ENCODE data around the gene WAC.

WAC gene

GRCh38 chr10:28533571-28534304 is 820 bp downstream of the WAC start:
- DNase-seq (ENCODE audit: low spot score): peak; percentile 62

DNA sequence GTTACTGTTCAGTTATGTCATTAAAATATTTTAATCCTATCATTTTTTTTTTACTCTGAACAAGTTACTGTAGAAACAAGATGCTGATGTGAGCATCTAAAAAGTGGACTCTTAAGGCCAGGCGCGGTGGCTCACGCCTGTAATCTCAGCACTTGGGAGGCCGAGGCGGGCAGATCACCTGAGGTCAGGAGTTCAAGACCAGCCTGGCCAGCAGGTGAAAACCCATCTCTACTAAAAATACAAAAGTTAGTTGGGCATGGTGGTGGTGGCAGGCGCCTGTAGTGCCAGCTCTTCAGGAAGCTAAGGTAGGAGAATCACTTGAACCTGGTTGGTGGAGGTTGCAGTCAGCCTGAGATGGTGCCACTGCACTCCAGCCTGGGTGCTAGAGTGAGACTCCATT is 2.9 kb downstream of the WAC start:
- DNase-seq (ENCODE audit: low spot score): no peak

DNA sequence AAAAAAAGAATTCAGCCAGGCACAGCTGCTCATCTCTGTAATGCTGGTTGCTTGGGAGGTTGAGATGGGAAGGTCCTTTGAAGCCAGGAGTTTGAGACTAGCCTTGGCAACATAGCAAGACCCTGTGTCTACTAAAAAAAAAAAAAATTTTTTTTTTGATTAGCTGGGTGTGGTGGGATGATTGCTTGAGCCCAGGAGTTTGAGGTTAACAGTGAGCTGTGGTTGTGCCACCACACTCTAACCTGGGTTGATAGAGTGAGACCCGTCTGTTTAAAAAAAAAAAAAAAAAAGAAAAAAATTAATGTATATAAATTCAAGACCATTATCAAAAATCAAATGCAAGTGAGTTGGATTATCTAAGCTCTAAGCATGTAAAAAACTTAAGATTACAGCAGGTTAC is 5.7 kb downstream of the WAC start:
- no peak for DNase-seq (ENCODE audit: low spot score)

DNA sequence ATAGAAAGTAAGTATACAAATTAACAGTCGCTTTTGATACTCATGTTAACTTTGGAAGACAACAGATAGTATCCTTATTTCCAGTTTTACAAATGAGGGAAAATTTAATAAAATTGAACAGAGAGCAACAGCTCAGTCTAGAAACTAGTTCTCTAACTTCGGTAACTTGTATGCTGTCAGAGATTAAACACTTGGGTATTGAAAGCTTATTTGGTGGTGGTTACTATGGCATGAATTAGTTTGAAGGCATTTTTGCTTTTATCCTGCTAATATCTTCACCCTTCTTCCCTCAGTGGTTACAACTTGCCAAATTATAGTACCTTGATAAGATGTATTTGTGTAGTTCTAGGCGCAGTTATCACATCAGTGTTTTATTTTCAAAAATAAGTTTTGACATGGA is 7.2 kb downstream of the WAC start:
- DNase-seq (ENCODE audit: low spot score): no peak

GRCh38 chr10:28541717-28542365 is 8.9 kb downstream of the WAC start:
- no peak for DNase-seq (ENCODE audit: low spot score)

GRCh38 chr10:28542728-28543127 is 9.8 kb downstream of the WAC start:
- DNase-seq (ENCODE audit: low spot score): no peak

- DNase-seq (ENCODE audit: low spot score): no peak
Observed at GRCh38 chr10:28544058-28544457, 11.1 kb downstream of the WAC start.

- DNase-seq (ENCODE audit: low spot score): peak; percentile 16
Observed at GRCh38 chr10:28545967-28546644, 13.2 kb downstream of the WAC start.

- no peak for DNase-seq (ENCODE audit: low spot score)
Observed at GRCh38 chr10:28548781-28549498, 16.0 kb downstream of the WAC start.

DNA sequence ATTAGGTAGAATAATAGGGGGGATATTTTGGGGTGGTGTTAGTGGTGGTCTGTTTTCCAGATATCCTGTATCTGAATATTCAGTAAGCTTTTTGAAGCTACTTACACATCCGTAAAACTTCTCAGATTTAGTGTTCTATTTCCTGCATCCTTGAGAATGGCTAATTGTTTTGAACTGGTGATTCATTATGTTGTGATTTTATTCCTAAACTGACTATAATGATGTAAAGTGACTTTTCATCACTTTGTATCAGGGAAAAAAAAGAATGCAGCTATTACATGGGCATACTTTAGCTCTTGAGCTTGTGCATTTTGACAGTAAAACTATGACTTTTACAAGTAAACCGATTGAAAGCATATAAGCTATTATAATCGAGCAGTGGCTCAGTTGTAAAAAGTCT is 18.2 kb downstream of the WAC start:
- no peak for DNase-seq (ENCODE audit: low spot score)

GRCh38 chr10:28552775-28553174 is 19.9 kb downstream of the WAC start:
- no peak for DNase-seq (ENCODE audit: low spot score)

DNA sequence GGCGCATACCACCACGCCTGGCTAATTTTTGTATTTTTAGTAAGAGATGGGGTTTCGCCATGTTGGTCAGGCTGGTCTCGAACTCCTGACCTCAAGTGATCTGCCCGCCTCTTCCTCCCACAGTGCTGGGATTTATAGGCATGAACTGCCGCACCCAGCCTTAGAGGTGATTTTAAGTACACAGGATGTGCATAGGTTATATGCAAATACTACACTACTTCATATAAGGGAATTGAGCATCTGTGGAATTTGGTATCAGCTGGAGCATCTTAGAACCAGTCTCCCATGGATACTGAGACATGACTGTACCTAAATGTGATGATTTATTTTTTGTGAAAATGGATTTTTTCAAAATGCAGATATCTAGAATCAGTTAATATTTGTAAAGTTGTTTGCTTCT is 21.1 kb downstream of the WAC start:
- no peak for DNase-seq (ENCODE audit: low spot score)

DNA sequence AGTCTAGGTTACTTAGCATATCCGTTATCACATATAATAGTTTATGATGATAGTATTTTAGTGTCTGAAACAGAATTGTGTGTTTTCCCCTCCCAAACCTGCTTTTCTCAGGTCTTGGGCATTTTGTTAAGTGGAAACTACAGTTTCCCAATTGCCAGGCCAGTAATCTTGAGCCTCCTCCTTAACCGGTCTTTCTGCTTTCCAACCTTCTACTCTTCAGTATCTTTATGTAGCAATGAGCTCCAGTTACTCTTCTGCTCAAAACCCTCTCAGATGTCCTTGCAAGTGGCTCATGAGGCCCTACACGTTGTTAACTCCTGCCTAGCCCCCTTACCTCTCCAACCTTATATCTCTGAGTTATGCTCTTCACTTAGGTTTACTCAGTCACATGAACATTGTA is 22.0 kb downstream of the WAC start:
- DNase-seq (ENCODE audit: low spot score): no peak

DNA sequence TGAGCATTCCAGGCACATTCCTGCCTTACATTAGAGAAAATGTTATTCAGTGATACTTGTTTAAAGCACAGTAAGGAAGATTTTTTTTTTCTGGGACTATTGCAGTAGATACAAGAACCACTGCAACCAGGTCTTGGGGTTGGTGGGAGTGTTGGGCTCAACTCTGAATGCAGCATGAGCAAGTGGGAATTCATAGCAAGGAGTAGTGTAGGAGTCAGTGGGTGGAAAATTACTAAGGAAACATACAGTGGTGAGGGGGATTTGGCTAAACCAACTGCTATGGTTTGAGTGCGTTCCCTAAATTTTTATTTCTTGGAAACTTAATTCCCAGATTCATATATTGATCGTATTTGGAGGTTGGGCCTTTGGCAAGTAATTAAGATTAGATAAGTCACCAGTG is 22.4 kb downstream of the WAC start:
- DNase-seq (ENCODE audit: low spot score): no peak

GRCh38 chr10:28556142-28556541 is 23.2 kb downstream of the WAC start:
- DNase-seq (ENCODE audit: low spot score): no peak

- no peak for DNase-seq (ENCODE audit: low spot score)
Observed at GRCh38 chr10:28558186-28558585, 25.3 kb downstream of the WAC start.

- DNase-seq (ENCODE audit: low spot score): no peak
Observed at GRCh38 chr10:28558923-28559508, 26.1 kb downstream of the WAC start.

- no peak for DNase-seq (ENCODE audit: low spot score)
Observed at GRCh38 chr10:28559618-28560017, 26.7 kb downstream of the WAC start.

DNA sequence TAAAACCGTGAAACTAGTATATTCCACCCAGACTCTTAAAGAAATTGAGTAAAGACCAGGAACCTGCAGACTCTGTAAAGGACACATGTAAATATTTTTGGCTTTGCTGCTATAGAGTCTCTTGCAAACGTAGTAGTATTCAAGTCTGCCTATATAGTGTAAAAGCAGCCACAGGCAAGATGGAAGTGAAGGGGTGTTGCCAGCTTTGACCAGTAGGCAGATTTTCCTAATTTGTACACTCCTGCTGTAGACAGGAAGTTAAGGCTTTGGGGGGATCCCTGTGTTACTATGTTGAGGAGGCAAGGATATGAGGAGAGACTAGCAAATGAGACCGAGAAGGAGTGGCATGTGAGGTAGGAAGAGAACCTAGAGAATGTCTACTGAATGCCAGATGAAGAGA is 27.7 kb downstream of the WAC start:
- DNase-seq (ENCODE audit: low spot score): no peak

- DNase-seq (ENCODE audit: low spot score): no peak
Observed at GRCh38 chr10:28561531-28561930, 28.6 kb downstream of the WAC start.

GRCh38 chr10:28564905-28565304 is 32.0 kb downstream of the WAC start:
- no peak for DNase-seq (ENCODE audit: low spot score)

- no peak for DNase-seq (ENCODE audit: low spot score)
Observed at GRCh38 chr10:28566458-28567015, 33.6 kb downstream of the WAC start.
